Vagina (tissue), 2 donors: ENCODE measurements around the gene ADK.

ENCODE experiments used
- CTCF ChIP-seq, 3 experiments: fragments of 450-650 bp in 2 of 3; fragments of 200-600 bp in 1 of 3; sonication (generic) in 1 of 3; IDR thresholded peaks; one replicate each; pipeline ENCODE4 v1.5.1; 2017 to 2019; ENCODE audit warnings: antibody characterized with exemption in 3 of 3, mild to moderate bottlenecking in 2 of 3, moderate library complexity in 2 of 3
- POLR2A ChIP-seq, 2 donors: fragments of 450-650 bp; IDR thresholded peaks; one replicate each; pipeline ENCODE4 v1.6.1; 2017; ENCODE audit warnings: antibody characterized with exemption in 2 of 2, mild to moderate bottlenecking in 2 of 2, moderate library complexity in 2 of 2

GRCh38 chr10:74293686-74294371 lies 142.8 kb downstream of the ADK start:
- TF ChIP-seq POLR2A (IDR thresholded peaks at IDR 0.05) (no peak), CTCF (IDR thresholded peaks at IDR 0.05) (no peak)
